ENCODE results near the gene SERPINB1.
A peak's percentile ranks its signal among the peaks of the same experiment; 100 is the strongest.
"Not testable (repeated sequence)": the region's sequence is repeated elsewhere in the genome, so short reads cannot be mapped to it uniquely, and the experiment has no call there.

The SERPINB1 gene

GRCh38 chr6:2841264-2842138 lies at the start of gene SERPINB1:
TSS of gene SERPINB1 (minus strand) at chr6:2841863. CDS start at chr6:2840586, 1,277 bp downstream.
- DNase-seq = peak; percentile 93

GRCh38 chr6:2890976-2891767 lies 49.5 kb upstream of the SERPINB1 start:
- no peak for DNase-seq

GRCh38 chr6:2885967-2886735 lies 44.5 kb upstream of the SERPINB1 start:
- no peak for DNase-seq

GRCh38 chr6:2884804-2885203 lies 43.1 kb upstream of the SERPINB1 start:
- DNase-seq = no peak

- no peak for DNase-seq
Observed at GRCh38 chr6:2883673-2884072, 42.0 kb upstream of the SERPINB1 start.

GRCh38 chr6:2881423-2881822 lies 39.8 kb upstream of the SERPINB1 start:
- DNase-seq = no peak

- DNase-seq = not testable (repeated sequence)
Observed at GRCh38 chr6:2880156-2880555, 38.5 kb upstream of the SERPINB1 start.

- DNase-seq = no peak
Observed at GRCh38 chr6:2877960-2878359, 36.3 kb upstream of the SERPINB1 start.

GRCh38 chr6:2877057-2877882 lies 35.6 kb upstream of the SERPINB1 start:
- no peak for DNase-seq

GRCh38 chr6:2876210-2877056 lies 34.8 kb upstream of the SERPINB1 start:
- DNase-seq = peak; percentile 53

GRCh38 chr6:2875359-2876191 lies 33.9 kb upstream of the SERPINB1 start:
- peak; percentile 38 for DNase-seq

GRCh38 chr6:2873643-2874042 lies 32.0 kb upstream of the SERPINB1 start:
- no peak for DNase-seq

- no peak for DNase-seq
Observed at GRCh38 chr6:2872423-2873358, 31.0 kb upstream of the SERPINB1 start.

GRCh38 chr6:2871953-2872352 lies 30.3 kb upstream of the SERPINB1 start:
- no peak for DNase-seq

- DNase-seq = no peak
Observed at GRCh38 chr6:2871102-2871501, 29.4 kb upstream of the SERPINB1 start.

GRCh38 chr6:2870046-2870636 lies 28.5 kb upstream of the SERPINB1 start:
- no peak for DNase-seq

GRCh38 chr6:2868637-2869036 lies 27.0 kb upstream of the SERPINB1 start:
- DNase-seq = no peak

- DNase-seq = no peak
Observed at GRCh38 chr6:2866171-2866846, 24.6 kb upstream of the SERPINB1 start.
